IMR-90 (cell line): ENCODE results near the gene C1orf52. TPM values are rescaled to one million over a fixed set of nuclear protein-coding genes. Genes with fewer than 3 reads are reported as not detected.

ENCODE experiments used
- polyA plus RNA-seq, 3 experiments: library from polyadenylated mRNA; depleted of rRNA; stranded (reverse); fragments of >200 nt; gene quantifications; 2 replicates each; pipeline ENCODE4 v1.2.3, GENCODE V29; 2012; ENCODE audit warnings: low replicate concordance in 1 of 3
- total RNA-seq: library from RNA; depleted of rRNA; stranded (reverse); fragments of >200 nt; gene quantifications from 2 replicates; pipeline ENCODE4 v1.2.3, GENCODE V29; 2012
- TF ChIP-seq, protein P1 (sequence below): conservative IDR thresholded peaks from 2 replicates; pipeline ENCODE4 v1.5.1; 2012; ENCODE audit warnings: mild to moderate bottlenecking, low read depth, low read length, improper control_type of control experiment

Gene C1orf52
- total and polyA plus RNA-seq, 2 of the 4 experiments (the other 2 are of a cell fraction), result 16.3 to 33.5 TPM

DNA sequence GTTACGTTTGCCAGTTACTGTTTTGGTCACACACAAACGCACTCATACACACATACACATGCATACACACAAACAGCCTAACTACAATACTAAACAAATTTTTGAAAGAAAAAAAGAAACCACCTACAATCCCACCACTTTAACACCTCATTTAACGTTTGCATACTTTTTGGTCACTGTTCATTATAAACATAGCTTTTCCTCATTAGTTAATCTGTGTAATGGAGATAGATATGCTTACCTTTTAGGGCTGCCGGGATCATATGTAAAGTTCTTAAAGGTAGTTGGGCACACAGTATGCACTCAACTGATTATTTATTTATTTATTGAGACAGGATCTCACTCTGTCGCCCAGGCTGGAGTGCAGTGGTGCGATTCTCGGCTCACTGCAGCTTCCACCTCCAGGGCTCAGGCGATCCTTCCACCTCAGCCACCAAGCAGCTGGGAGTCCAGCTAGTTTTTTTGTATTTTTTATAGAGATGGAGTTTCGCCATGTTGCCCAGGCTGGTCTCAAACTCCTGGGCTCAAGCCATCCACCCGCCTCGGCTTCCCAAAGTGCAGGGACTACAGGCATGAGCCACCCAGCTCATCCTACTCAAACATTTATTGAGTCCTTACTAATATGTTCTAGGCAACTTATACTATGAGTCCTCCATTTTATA is 17.6 kb upstream of the C1orf52 start (continued):
- TF ChIP-seq, protein P1, sequence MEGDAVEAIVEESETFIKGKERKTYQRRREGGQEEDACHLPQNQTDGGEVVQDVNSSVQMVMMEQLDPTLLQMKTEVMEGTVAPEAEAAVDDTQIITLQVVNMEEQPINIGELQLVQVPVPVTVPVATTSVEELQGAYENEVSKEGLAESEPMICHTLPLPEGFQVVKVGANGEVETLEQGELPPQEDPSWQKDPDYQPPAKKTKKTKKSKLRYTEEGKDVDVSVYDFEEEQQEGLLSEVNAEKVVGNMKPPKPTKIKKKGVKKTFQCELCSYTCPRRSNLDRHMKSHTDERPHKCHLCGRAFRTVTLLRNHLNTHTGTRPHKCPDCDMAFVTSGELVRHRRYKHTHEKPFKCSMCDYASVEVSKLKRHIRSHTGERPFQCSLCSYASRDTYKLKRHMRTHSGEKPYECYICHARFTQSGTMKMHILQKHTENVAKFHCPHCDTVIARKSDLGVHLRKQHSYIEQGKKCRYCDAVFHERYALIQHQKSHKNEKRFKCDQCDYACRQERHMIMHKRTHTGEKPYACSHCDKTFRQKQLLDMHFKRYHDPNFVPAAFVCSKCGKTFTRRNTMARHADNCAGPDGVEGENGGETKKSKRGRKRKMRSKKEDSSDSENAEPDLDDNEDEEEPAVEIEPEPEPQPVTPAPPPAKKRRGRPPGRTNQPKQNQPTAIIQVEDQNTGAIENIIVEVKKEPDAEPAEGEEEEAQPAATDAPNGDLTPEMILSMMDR, result no peak
